ACC112 (cell line): ENCODE results near the gene RHOB.

Source experiments
- H2AFZ ChIP-seq: fragments of 200-600 bp; sonication (generic); one replicate; pipeline ENCODE4 v1.6.0; 2017; ENCODE audit warnings: antibody characterized with exemption, low read length; ENCODE audit not compliant: unreplicated experiment
- H3K27ac ChIP-seq: fragments of 200-600 bp; sonication (generic); 2 replicates; pipeline ENCODE4 v1.5.1; 2014; ENCODE audit warnings: low read depth, mild to moderate bottlenecking, antibody characterized with exemption, low read length, moderate library complexity
- H3K27me3 ChIP-seq: fragments of 200-600 bp; sonication (generic); 2 replicates; pipeline ENCODE4 v1.6.1; 2014; ENCODE audit warnings: mild to moderate bottlenecking, antibody characterized with exemption, low read length, moderate library complexity, mixed read lengths; ENCODE audit not compliant: insufficient read depth
- H3K36me3 ChIP-seq: fragments of 200-600 bp; sonication (generic); 2 replicates; pipeline ENCODE4 v1.6.1; 2016; ENCODE audit warnings: mild to moderate bottlenecking, antibody characterized with exemption, low read length, moderate library complexity, mixed read lengths; ENCODE audit not compliant: insufficient read depth
- H3K4me1 ChIP-seq: fragments of 200-600 bp; sonication (generic); one replicate; pipeline ENCODE4 v1.6.1; 2016; ENCODE audit warnings: low read length, mixed read lengths; ENCODE audit not compliant: insufficient read depth, unreplicated experiment, control insufficient read depth
- H3K4me3 ChIP-seq: fragments of 200-600 bp; sonication (generic); 2 replicates; pipeline ENCODE4 v1.5.1; 2014; ENCODE audit warnings: mild to moderate bottlenecking, low read depth, low read length
- H3K79me2 ChIP-seq: fragments of 200-600 bp; sonication (generic); one replicate; pipeline ENCODE4 v1.6.0; 2016; ENCODE audit warnings: low read length; ENCODE audit not compliant: control insufficient read depth, unreplicated experiment, insufficient read depth

The RHOB gene

GRCh38 chr2:20468549-20469500 is 22.0 kb downstream of the RHOB start:
- H3K79me2 ChIP-seq, result no peaks in the 10 kb centered on the region
- no peak overlapping the region for H3K27ac ChIP-seq
- H3K36me3 ChIP-seq, result no peaks in the 10 kb centered on the region
- no peaks in the 10 kb centered on the region for H3K27me3 ChIP-seq
- H3K4me3 ChIP-seq, result no peak overlapping the region
- H3K4me1 ChIP-seq, result peaks cover 15% of the 10 kb centered on the region
- H2AFZ ChIP-seq, result no peak overlapping the region

- Histone ChIP-seq H3K79me2 (no peaks in the 10 kb centered on the region), H2AFZ (no peak overlapping the region), H3K36me3 (no peaks in the 10 kb centered on the region), H3K4me1 (peaks cover 15% of the 10 kb centered on the region), H3K27ac (no peak overlapping the region), H3K27me3 (no peaks in the 10 kb centered on the region), H3K4me3 (no peak overlapping the region)
These were observed 22.7 kb downstream of the RHOB start for GRCh38 chr2:20469595-20469994.

GRCh38 chr2:20470211-20470610 is 23.3 kb downstream of the RHOB start:
- Histone ChIP-seq H3K79me2 (no peaks in the 10 kb centered on the region), H3K27ac (no peak overlapping the region), H3K4me3 (no peak overlapping the region), H3K4me1 (peaks cover 15% of the 10 kb centered on the region), H3K27me3 (no peaks in the 10 kb centered on the region), H3K36me3 (no peaks in the 10 kb centered on the region), H2AFZ (no peak overlapping the region)

GRCh38 chr2:20471148-20471547 is 24.3 kb downstream of the RHOB start:
- no peak overlapping the region for H2AFZ ChIP-seq
- no peak overlapping the region for H3K27ac ChIP-seq
- H3K4me1 ChIP-seq, result peaks cover 13% of the 10 kb centered on the region
- H3K36me3 ChIP-seq, result no peaks in the 10 kb centered on the region
- no peaks in the 10 kb centered on the region for H3K79me2 ChIP-seq
- H3K4me3 ChIP-seq, result no peak overlapping the region
- no peaks in the 10 kb centered on the region for H3K27me3 ChIP-seq

- Histone ChIP-seq H3K27me3 (no peaks in the 10 kb centered on the region), H2AFZ (no peak overlapping the region), H3K4me1 (peaks cover 7% of the 10 kb centered on the region), H3K4me3 (no peak overlapping the region), H3K79me2 (no peaks in the 10 kb centered on the region), H3K36me3 (no peaks in the 10 kb centered on the region), H3K27ac (no peak overlapping the region)
These were observed 25.2 kb downstream of the RHOB start for GRCh38 chr2:20471902-20472559.

- Histone ChIP-seq H3K27me3 (no peaks in the 10 kb centered on the region), H3K4me1 (peaks cover 1% of the 10 kb centered on the region), H2AFZ (no peak overlapping the region), H3K79me2 (no peaks in the 10 kb centered on the region), H3K27ac (no peak overlapping the region), H3K4me3 (no peak overlapping the region), H3K36me3 (no peaks in the 10 kb centered on the region)
These were observed 25.7 kb downstream of the RHOB start for GRCh38 chr2:20472569-20472968.

- no peaks in the 10 kb centered on the region for H3K27me3 ChIP-seq
- H3K79me2 ChIP-seq, result no peaks in the 10 kb centered on the region
- no peak overlapping the region for H3K27ac ChIP-seq
- H3K4me3 ChIP-seq, result no peak overlapping the region
- H3K36me3 ChIP-seq, result no peaks in the 10 kb centered on the region
- H3K4me1 ChIP-seq, result no peaks in the 10 kb centered on the region
- no peak overlapping the region for H2AFZ ChIP-seq
These were observed 26.3 kb downstream of the RHOB start for GRCh38 chr2:20473128-20473527.

- no peak overlapping the region for H3K27ac ChIP-seq
- no peak overlapping the region for H2AFZ ChIP-seq
- H3K4me1 ChIP-seq, result no peaks in the 10 kb centered on the region
- no peak overlapping the region for H3K4me3 ChIP-seq
- no peaks in the 10 kb centered on the region for H3K27me3 ChIP-seq
- no peaks in the 10 kb centered on the region for H3K36me3 ChIP-seq
- H3K79me2 ChIP-seq, result no peaks in the 10 kb centered on the region
These were observed 28.1 kb downstream of the RHOB start for GRCh38 chr2:20474757-20475566.

- Histone ChIP-seq H3K36me3 (no peaks in the 10 kb centered on the region), H3K79me2 (no peaks in the 10 kb centered on the region), H3K27me3 (no peaks in the 10 kb centered on the region), H2AFZ (no peak overlapping the region), H3K27ac (no peak overlapping the region), H3K4me1 (no peaks in the 10 kb centered on the region), H3K4me3 (no peak overlapping the region)
These were observed 28.7 kb downstream of the RHOB start for GRCh38 chr2:20475567-20475952.

- Histone ChIP-seq H3K4me1 (no peaks in the 10 kb centered on the region), H3K79me2 (no peaks in the 10 kb centered on the region), H3K27ac (no peak overlapping the region), H3K27me3 (no peaks in the 10 kb centered on the region), H3K36me3 (no peaks in the 10 kb centered on the region), H3K4me3 (no peak overlapping the region), H2AFZ (no peak overlapping the region)
These were observed 29.6 kb downstream of the RHOB start for GRCh38 chr2:20476481-20476880.
